CD1c-positive myeloid dendritic cell (primary cell): ENCODE data around the gene IL32.
A peak's percentile ranks its signal among the peaks of the same experiment; 100 is the strongest.

Experiments
- DNase-seq: peaks from one replicate; pipeline ENCODE4 v3.0.0-alpha.2; 2016; ENCODE audit errors: extremely low spot score

IL32 gene

DNA sequence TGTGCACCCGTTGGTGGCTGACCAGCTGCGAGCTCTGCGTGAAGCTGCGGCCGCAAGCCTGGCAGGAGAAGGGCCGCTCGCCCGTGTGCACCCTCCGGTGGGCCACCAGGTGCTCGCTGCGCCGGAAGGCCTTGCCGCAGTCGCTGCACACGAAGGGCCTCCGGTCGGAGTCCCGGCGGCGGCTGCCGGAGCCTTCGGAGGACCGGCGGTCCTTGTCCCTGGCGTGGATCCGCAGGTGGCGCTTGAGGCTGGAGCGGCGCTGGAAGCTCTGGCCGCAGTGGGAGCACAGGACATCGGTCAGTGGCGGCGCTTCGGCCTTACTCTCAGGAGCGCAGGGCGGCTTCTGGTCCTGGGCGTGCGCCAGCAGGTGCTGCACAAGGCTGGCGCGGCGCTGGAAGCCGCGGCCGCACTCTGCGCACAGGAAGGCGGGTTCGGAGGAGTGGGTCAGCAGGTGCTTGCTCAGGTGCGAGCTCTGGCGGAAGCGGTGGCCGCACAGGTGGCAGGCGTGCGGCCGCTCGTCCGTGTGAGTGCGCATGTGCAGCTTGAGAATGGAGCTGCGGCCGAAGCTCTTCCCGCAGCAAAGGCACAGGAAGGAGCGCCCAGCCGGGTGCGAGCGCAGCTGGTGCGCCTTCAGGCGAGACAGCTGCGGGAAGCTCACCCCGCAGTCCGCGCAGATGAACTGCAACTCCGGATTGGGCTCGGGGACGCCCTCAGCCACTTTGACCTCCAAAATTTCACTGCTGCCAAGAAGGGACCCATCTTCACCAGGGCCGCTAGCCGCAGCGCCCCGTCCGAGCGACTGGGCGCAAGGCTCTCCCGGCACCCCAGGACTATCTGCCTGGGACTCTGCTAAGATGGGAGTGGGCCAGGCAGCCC lies 24.5 kb downstream of the IL32 start:
- no peak for DNase-seq

DNA sequence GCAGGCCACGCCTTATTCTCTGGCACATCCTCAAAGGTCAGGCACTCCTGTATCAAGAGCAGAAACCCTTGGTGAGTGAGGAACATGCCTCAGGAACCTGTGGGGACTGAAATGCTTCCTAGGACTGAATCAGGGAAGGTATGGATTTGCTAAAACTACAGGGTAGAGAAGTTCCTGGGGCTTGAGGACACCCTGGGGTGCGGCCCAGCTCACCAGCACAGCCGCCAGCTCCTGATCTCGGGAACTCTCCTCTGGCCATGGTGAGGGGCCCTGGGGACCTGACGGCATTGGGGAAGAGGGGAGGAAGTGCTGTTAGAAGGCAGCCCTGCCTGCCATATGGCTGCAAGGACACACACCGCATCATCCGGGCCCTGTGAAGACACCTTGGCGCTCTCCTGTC lies 26.1 kb downstream of the IL32 start:
- DNase-seq, result no peak

DNA sequence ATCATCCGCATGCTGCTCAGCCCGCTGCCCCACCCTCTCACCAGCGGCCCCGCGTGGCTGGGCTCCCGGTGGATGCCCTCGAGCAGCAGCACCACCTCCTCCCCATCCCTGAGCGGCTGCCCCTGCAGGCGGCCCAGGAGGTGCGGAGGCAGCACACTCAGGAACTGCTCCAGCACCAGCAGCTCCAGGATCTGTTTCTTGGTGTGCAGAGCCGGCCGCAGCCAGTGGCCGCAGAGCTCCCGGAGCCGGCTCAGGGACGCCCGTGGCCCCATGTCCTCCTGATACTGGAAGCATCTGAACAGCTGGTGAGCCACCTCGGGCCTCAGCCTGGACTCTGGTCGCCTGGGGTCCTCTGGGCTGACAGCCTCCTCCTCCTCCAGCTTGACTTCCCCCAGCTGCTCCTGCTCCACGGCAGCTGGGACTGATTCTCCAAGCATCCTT lies 27.1 kb downstream of the IL32 start:
- no peak for DNase-seq

DNA sequence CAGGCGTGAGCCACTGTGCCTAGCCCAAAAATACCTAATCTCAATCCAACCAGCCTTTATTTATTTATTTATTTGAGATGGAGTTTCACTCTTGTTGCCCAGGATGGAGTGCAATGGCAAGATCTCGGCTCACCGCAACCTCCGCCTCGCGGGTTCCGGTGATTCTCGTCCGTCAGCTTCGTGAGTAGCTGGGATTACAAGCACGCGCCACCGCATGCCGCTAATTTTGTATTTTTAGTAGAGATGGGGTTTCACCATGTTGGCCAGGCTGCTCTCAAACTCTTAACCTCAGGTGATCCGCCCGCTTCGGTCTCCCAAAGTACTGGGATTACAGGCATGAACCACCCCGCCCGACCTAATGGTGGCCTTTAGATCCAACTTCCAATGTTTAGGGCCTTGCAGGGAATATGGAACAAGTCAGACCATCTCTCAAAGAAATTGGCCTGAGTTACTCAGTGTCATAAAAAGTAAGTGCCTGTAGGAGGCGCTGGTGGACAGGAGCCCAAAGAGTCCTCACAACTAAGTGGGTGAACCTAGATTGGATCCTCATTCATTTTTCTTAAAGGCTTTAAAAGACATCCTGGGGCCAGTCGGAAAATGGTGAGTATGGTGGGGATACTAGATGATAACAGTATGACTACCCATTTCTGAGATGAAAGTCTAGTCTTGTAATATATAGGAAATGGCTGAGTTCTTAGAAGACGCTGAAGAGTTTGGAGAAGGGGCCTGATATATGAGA lies 29.0 kb downstream of the IL32 start:
- peak; percentile 82 for DNase-seq

DNA sequence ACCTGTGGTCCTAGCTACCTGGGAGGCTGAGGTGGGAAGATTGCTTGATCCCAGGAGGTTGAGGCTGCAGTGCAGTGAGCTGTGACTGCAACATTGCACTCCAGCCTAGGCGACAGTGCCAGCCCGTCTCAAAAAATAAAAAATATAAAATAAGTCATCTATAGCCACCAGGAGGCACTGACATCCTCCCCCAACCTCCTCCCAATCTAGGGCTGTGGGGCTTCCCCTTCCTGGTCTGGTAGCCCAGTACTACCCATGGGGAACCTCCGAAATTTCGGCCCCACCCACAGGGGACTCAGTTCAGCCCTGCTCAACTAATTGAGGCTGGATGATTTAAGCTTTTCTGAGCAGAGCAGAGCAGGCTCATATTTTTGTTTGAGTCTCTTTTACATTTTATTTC lies 30.4 kb downstream of the IL32 start:
- DNase-seq, result peak; percentile 91

DNA sequence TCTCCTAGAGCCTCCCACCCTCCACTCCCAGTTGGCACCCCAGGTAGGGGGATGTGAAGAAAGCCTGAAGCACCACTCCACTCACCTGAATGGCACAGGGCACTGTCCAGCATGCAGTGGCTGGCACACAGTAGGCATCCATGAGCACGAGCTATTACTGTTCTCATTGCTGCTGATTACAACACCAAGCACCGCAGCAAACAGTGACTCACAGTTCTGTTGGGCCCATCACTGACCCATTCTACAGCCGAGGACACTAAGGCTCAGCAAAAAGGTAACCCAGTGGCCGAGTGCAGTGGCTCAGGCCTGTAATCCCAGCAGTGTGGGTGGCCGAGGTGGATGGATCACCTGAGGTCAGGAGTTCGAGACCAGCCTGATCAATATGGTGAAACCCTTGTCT lies 30.9 kb downstream of the IL32 start:
- peak; percentile 23 for DNase-seq

DNA sequence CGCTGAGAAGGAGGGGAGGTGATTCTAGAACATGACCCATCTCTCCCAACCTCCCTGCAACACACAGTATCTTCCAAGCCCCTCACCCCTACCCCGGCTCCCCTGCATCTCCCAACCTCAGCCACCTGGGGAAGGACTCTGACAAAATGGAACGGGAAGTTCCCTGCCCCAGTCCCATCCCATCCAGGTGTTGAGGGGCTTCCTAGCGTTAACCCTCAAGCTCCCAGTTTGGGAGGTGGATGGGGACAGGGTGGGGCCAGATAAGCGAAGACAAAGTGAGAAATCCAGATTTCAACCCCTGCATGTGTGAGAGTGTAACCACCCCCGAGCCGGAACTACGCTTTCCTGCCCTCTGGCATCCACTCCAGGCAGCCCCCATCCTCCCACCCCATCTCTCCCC lies 31.8 kb downstream of the IL32 start:
- no peak for DNase-seq

DNA sequence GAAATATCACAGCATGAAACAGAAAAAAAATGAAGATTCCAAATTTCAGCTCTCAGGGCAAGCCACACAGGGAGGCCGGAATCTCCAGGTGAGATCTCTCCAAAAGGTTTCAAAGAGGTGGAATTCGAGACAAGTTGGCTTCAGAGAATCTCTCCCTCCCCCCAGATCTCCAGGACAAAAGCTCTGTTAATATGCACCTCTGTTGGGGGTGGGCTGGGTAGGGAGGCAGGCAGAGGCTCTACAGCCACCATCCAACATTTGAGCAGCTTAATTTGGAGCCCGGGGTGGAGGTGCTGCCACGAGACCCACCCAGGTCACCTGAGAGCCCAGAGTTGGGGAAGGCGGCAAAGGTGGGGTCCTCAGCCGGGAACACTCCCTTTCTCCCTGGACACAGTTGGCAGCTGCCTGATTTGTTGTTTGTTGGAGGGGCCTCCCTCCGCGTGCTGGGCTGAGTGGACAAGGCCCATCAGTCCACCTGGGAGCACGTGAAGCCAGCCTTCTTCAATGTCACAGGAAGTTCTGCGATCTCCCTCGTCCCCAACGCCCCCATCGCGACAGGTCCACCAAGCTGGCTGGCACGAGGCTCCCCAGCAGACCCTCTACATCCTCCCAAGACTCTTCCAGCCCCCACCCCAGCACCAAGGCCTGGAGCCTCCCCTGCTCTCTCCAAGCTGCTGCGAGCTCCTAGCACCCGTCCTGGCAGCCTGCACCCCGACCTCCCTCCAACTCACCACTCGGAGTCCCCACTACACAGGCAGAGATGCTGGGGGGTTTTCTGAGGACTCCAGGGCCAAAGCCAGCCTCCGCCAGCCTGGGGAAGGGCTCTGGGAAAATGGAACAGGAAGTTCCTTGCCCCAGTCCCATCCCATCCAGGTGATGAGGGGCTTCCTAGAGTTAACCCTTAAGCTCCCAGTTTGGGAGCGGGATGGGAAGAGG lies 33.3 kb downstream of the IL32 start, which contains the start of gene ZSCAN10:
Gene ZSCAN10 (minus strand): TSS at position 836 of the 936 bp plus-strand sequence. CDS start 6,357 bp downstream, outside the sequence.
- no peak for DNase-seq

DNA sequence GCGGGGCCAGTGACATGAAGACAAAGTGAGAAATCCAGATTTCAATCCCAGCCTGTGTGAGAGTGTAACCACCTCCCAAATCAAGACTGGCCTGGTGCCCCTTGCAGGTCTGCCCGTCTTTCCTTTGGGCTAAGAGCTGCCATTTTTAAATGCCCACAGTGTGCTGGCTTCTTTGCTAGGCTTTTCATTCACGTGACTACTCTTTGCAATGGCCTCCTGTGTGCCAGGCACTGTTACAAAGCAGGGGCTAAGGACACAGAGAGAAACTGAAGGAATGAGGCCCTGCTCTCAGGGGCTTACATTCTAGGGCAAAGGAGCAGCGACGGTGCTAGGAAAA lies 33.9 kb downstream of the IL32 start:
- no peak for DNase-seq

DNA sequence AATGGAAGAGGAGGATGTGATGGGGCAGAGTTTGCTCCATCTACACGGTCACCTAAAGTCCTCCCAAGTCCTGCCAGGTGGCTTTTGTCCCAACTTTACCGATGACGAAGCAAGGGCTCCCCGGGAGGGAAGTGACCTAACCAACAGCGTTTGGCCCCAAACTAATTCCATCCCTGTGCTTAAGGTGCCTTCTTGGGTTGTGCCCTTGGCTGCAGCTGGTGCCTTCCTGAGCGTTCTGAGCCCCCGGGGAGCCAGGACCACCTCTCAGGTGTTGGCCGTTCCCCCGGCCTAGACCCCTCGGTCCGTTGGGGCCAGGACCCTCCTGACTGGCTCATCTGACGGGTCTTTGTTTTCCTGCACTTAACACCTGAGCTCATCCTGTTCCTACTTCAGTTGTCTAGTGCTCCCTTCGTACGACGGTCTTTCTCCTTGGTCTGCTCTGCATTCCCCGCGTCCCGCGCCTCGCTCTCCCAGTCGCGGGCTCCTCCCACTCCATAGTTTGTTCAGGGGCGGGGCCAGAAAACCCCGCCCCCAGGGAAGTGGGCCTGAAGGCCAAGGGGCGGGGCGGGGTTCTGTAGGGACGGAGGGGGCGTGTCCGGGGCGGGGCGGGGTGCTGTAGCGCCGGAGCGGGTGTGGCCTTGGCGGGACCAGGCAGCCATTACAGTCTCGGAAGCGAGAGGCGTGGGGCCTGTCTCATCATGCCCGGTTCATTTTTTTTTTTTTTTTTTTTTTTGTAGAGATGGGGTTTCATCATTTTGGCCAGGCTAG lies 34.5 kb downstream of the IL32 start:
- DNase-seq, result peak; percentile 96

DNA sequence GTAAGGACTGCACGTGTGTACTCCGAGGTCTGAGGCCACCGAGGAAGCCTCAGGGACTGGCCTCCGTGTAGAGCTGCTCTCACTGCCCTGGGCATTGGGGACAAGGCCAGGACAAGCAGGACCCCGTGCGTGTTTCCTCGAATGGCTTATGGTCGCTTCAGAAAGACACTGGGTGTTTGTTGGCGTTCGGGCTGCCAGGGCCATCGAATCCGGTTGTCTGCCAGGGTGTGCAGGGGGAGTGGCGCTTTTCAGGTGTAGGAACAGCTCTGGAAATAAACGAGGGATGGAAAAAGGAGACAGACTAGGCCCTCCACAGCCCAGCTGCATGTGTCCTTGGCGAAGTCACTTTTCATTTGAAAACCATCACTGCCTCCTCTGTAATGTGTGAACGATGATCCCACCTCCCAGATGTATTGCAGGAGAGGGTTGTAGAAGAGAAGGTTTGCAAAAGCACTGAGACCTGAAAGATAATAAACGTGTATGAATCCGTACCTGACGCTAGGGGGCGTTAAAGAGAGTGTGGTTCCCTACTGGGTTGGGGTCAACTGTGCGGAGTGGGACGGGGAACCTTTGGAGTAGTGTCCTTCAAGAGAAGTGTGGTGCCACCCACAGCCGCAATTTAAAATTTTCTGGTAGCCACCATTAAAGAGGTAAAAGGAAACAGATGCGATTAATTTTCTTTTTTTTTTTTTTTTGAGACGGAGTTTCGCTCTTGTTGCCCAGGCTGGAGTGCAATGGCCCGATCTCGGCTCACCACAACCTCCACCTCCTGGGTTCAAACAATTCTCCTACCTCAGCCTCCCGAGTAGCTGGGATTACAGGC lies 35.8 kb downstream of the IL32 start:
- peak; percentile 71 for DNase-seq

DNA sequence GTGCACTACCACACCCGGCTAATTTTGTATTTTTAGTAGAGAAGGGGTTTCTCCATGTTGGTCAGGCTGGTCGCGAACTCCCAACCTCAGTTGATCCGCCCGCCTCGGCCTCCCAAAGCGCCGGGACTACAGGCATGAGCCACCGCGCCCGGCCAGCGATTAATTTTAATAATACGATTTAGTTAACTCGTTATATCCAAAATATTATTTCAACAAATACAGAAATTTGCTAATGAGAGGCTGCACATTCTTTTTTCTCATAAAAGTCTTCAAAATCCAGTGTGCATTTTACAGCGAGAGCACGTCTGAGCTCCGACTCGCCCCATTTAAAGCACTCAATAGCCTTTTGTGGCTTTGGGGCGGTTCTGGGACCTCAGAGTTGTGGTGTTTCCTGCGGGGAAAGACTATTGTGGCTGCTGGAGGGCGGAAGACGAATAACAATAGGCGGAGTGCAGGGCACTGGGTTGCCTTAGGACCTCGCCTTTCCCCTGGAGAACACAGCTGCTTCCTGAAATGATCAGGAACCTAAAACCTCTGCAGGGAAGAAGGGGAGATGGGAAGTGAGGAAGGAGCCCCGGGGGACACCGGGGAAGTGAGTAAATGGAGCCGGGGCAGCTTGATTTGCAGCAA lies 36.5 kb downstream of the IL32 start:
- DNase-seq, result peak; percentile 42

DNA sequence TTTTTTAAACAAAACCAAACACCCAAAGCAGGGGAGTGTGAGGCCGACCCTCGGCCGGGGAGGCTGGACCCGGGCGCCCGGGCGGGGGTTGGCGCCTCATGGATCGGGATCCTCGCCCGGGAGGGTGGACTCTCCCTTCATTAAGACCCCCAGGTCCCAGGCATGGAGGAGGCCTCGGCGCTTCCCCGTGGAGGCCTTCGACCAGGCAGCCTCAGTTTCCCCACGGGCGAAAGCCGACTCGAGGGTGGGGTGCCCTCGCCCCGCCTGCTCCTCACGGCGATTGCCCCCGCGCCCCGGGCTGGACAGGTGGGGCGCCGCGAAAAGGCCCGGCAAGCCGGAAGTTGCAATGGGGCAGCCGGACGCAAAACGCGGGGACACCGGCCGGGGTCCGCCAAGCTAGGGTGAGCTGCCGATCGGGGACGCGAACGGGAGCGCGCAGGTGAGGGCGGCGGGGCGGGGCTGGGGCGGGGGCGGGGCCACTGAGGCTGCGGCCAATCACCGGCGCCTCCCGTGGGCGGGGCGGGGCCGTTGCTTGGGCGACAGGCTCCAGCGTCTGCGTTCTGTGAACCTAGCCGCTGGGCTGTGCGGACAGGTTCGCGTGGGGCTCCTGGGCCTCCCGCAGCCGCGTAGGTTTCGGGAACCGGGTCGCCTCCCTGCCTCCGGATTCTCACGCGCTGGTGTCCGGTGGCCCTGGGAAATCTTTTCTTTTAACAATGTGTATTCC lies 40.9 kb downstream of the IL32 start:
- DNase-seq, result peak; percentile 95

DNA sequence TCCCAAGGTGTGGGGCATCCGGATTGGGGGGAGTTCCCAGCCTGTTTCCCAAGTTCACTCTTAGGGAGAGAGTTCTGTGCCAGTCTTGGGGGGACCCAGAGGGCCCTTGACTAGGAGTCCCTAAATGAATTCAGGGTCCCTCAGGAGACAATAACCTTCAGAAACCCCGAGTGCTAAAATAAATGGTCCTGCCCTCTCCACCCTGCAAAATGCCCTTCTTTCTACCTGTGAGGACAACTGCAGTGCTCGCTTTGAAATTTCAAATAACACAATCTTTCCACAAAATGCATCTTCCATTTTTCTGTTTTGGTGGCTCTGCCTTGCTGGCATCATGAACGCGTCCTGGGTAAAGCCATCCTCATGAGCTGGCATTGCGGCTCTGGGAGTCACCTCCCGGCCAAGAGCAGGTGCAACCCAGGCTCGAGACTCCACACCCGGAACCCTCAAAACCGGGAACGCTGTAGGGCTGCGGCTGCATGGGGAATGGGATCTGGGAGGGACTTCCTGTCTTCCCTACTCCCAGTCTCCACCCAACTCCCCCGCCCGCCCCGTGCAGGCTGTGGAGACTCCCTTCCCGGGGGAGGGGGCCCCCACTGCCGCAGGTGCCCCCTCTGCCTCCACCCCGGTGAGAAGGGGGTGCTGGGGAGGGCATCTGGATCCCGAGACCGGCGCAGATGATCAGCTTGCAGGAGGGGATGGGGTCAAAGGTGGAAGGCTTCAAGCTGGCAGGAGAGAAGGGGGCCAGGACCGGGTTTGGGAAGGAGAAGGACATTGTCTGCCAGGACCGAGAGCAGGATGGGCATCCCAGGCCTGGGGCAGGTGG lies 46.8 kb downstream of the IL32 start, which contains the start of gene ZNF205:
Gene ZNF205 (plus strand): TSS at position 529 of the 823 bp plus-strand sequence. CDS start 845 bp downstream, outside the sequence.
- DNase-seq, result peak; percentile 25

DNA sequence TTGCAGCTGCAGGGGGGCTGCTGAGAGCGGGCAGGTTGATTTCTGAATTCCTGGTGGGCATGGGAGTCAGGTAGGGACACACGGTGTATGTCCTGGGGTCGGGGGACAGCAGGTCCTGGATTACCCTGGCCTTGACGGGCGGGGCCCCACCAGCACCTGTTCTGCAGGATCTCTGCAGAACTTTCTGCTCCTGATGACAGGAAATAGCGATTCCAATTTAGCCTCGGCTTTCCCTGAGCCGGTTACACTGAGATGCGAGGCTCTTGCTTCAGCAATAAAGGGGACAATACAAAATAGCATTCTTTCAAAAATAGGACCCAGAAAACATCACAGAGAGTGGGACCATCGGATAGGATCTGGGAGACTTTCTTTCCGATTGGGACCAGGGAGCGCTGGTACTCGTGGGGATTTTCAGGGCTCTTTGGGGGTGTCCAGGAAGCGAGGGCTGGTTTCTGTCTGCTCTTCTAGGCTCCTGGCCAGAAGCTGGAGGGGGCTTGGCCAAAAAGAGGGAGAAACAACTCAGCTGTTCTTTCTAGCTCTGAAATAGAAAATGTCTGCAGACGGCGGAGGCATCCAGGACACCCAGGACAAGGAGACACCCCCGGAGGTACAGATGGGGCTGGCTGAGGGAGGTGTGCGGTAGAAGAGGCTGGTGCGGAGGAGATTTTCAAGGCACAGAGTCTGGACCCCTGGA lies 47.6 kb downstream of the IL32 start:
- no peak for DNase-seq

DNA sequence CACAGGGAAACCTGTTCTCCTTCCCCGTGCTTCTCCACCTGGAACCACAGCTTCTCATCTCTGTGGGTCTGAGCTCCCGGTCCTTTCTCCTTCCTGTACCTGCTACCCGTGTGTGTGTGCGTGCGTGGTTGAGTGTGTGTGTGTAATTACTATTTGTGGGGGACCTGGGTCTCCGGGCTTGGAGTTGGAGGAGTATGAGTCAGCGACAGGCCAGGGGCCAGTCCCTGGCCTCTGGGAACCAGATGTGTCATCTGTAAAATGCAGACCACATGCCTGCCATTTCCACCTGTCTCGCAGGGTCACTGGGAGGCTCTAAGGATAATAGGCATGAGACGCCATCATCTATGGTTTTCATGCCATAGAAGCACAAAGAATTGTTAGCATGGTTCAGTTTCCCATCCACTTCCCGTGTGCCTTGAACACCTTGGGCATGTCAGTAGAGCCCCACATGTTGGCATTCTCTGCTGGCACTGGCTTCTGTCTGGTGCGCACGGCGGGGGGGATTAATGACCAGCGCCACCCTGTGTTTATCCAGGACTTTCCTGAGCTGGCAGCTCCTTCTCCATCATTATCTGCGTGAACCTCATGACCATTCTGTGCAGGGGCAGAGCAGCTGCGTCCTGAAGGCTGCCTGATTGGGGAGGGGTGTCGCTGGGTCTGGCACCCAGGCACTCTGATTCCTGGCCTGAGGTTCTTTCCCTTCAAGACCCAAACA lies 48.5 kb downstream of the IL32 start:
- no peak for DNase-seq

DNA sequence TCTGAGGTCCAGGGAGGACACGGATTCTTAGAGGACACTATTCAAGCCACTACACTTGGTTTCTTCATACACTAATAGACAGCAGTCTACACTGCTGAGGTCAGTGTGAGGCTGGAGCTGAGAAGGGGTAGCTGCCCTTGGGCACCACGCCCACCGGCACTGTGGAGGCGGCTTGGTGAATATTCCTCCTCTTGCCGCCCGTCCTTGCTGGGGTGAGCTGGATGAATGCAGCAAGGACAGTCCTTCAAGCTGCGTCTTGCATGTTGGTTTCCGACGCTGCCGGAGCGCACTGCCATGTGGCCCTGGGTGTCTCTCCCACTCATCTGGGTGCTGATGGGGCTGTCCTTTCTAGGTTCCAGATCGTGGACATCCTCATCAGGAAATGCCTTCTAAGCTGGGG lies 49.6 kb downstream of the IL32 start:
- no peak for DNase-seq
